GM18526 (cell line): ENCODE data around the gene ADRM1.

Source experiments
- POLR2A ChIP-seq: IDR thresholded peaks from 3 replicates; pipeline ENCODE4 v1.6.1; 2011; ENCODE audit not compliant: insufficient read length; ENCODE audit errors: extremely low read depth

ADRM1 gene

DNA sequence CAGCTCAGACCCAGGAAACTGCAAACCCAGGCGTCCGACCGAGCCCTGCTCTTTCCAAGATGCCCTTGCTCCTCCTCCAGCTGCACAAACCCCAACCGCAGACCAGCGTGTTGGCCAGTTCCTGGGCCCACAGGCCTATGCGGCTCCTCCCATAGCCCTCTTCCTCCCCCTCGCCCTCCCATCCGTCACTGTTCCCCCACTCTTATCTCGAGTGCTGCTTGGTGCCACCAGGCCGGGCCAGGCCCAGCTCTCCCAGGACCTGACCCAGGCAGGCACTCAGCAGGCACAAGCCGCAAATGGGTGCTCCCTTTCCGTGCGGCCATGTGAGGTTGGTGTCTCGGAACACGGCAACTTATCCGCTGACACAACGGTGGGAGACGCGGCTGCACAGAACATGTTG lies 28.6 kb downstream of the ADRM1 start:
- TF ChIP-seq POLR2A = no peak

DNA sequence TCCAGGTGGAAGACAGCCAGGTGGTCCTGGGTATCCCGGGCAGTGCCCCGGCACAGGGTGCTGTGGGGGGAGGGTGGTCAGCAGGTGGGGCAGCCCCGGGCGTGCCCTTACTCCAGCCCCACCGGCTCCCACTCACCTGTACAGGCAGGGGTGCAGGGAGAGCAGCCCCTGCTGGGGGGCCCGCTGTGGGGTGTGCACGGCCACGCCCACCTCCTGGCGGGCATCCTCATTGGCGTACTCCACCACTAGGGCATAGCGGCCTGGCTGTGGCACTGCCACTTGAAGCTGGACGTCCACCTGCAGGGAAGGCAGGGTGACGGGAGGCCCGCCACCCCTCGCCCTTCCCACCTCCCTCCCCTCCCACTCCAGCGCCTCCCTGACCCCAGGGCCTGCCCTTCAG lies 29.6 kb downstream of the ADRM1 start:
- no peak for TF ChIP-seq POLR2A

DNA sequence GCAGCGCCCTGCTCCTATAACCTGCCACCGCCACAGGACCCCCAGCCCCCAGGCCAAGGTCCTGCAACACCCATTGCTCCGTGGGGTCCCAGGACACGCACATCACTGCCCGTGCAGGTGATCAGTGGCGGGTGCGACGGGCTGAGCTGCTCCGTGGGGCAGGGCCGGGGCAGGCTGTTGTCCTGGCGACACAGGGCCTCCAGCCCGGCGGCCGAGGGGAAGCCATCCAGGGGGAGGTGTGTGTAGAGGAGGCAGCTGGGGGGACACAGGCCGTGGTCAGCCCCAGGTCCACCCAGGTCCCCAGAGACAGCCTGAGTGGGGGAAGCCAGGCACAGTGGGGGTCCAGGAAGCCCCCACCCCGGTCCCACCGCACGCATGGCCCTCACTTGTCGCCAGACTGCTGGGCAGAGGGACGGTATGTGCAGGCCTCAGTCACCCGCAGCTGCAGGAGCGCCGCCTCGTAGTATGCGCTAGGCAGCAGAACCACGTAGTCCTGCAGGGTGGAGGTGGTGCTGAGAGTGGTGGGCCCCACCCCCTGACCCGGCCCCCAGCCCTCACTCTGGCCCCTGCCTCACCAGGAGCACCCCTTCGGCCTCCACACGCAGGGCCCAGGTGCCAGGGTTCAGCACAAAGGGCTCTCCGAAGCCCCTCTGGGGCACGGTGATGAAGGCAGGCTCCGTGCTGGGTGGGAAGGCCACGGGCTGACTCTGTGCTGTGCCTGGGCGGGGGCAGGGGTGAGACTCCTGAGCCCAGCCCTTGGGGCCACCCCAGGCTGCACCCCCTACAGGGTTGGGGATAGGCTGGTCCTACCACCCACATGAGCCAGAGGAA lies 30.4 kb downstream of the ADRM1 start:
- TF ChIP-seq POLR2A = no peak

DNA sequence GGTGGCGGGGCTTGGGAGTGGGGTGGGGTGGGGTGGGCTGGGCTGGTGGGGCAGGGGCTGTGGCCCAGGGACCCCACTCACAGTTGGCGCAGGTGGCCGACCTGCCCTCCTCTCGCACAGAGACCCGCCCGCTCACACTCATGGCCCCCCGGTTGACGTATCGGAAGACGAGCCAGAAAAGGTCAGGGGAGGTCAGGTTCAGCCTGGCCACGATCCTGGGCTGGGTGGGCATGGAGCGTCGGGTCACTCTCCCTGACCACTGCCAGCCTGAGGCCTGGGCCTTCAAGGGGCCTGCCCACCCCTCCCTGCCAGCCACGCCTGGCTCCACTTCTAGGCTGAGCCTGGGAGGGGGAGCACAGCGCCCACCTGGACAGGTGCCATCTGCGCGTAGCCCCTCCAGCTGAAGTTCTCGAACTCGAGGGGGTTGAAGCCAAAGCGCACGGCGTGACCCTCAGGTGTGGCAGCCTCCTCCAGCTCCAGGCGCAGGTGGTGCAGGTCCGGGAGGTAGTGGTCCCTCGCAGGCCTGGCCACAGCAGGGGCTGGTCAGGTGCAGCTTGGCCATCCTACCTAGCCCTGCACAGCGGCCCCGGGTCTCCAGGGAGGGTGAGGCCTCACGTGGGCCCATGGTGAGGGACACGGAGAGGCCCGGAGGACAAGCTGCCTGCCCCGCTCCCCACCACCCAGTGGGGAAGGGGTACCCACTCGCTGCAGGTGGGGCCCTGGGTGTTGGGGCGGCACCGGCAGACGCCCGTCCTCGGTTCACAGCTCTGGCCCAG lies 31.2 kb downstream of the ADRM1 start:
- TF ChIP-seq POLR2A = no peak

DNA sequence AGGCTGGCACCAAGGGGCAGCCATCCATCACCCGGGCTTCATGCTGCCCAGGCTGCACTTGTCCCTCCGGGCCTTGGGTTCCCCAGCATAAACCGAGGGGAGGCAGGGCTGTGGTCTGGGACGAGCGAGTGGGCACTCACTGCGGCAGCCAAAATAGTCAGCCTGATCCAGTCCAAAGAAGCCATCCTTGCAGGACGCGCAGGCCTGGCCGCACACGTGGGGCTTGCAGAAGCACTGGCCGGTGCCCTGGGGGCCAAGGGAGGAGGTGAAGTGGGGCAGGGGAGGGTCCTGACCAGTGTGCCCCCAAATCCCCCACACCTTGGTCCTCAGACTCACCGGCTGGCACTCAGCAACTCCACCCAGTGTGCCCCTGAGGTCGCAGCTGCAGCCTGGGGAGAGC lies 32.1 kb downstream of the ADRM1 start:
- no peak for TF ChIP-seq POLR2A

DNA sequence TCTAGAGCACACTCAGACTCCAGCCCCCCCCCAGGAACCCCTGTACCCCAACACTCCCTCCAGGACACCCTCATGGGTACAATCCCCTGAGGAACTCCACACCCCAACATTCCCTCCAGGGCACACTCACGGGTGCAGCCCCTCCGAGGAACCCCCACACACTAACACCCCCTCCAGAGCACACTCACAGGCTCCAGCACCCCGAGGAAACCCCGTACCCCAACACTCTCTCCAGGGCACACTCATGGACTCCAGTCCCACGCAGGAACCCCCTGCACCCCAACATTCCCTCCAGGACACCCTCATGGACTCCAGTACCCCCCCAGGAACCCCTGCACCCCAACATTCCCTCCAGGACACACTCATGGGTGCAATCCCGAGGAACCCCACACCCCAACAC lies 32.7 kb downstream of the ADRM1 start:
- TF ChIP-seq POLR2A = no peak

DNA sequence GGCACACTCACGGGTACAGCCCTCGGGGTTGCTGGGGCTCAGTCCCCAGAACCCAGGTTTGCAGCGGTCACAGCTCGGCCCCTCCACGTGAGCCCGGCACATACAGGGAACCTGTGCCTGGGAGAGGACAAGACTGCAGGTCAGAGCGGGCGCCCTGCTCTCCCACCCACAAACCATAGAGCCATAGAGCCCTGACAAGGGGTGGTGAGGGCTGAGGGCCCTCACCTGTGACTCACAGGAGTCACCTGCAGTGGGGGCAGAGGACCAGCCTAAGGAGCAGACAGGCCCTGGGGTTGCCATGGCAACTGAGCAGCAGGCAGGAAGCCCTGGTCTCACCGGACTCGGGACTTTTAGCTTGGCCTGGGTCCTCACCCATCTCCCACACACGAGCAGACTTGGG lies 33.5 kb downstream of the ADRM1 start:
- no peak for TF ChIP-seq POLR2A

DNA sequence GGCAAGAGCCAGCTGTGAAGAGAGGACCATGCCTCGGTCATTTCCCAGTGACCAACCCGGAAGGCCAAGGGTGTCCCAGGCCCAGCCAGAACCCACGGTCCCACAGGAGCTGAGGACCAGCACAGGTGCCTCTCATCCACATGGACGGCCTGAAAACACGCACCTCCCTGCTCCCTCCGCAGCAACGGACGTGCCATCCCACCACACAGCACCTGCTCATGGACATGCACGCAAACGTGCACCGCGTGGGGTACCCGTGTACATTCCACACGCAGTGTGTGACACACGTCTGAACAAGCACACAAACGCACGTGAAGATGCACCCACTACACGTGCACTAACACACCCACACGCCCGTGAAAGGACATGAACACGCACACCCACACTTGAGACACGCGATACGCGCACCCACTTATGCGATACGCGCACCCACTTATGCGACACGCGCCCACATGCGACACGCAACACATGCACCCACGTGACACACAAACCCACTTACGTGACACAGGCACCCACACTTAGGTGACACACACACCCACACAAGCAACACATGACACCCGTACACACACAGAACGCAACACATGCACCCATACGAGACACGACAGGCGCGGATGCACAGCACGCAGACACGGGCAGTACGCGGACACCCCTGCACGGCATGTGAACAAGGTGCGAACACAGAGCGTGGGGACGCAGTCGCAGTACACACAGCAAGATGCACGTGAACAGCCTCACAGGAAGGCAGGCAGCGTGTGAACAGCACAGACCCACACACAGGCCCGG lies 34.2 kb downstream of the ADRM1 start:
- TF ChIP-seq POLR2A = no peak

DNA sequence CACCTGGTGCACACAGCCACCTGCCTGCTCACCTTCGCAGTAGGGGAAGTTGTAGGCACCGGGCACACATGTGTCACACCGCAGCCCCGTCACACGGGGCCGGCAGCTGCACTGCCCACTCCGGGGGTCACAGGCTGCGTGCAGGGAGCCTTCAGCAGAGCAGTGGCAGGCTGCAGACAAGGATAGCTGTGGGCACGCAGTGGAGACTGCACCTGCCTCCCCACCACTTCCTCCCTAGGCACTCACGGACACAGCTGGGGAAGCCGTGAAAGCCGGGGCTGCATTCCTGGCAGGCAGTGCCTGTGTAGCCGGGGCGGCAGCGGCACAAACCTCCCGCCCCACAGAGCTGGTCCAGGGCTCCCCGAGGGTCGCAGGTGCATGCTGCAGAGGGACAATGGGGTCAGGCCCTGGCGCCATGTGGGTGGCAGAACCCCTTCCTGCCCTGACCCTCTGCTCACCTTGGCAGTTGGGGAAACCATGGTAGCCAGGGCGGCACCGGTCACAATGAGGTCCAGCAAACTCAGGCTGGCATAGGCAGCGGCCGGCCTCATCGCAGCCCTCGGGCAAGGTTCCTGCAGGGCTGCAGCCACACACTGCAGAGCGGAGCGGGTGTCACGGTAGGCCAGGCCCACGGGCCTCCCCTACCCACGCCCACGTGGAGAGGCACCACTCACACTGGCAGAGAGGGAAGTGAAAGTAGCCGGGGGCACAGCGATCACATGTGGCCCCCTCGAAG lies 34.9 kb downstream of the ADRM1 start:
- TF ChIP-seq POLR2A = peak; percentile 28

DNA sequence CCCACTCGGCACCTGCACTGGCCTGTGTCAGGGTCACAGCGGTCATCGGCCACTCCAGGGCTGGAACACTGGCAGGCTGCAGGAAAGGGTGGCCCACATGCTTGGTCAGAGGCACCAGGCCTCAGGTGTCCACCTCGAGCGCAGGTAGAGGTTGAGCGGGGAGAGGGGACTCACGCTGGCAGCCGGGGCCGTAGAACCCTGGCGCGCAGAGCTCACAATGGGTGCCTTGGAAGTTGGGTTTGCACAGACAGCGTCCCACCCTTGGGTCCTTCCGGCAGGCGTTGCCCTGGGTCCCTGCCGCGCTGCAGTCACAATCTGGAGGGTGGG lies 35.5 kb downstream of the ADRM1 start:
- TF ChIP-seq POLR2A = no peak

DNA sequence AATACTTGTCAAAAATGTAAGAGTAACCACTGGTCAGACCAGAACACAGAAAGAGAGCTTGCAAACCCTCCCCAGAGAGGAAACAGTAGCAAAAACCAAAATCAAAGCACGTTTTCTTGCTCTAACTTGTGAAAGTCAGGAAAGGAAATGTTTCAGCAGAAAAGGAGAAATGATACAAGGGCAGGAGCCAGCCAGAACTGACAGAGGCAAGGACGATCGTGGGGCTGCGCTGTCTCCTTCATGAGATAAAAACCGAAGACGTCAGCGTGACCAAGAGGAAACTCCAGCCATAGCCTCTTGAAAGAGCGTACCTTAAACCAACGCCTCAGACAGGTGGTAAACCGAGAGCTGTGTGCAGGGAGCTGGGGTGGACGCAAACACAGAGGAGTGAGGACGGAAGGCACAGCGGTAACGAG lies 36.9 kb downstream of the ADRM1 start:
- TF ChIP-seq POLR2A = peak; percentile 22

DNA sequence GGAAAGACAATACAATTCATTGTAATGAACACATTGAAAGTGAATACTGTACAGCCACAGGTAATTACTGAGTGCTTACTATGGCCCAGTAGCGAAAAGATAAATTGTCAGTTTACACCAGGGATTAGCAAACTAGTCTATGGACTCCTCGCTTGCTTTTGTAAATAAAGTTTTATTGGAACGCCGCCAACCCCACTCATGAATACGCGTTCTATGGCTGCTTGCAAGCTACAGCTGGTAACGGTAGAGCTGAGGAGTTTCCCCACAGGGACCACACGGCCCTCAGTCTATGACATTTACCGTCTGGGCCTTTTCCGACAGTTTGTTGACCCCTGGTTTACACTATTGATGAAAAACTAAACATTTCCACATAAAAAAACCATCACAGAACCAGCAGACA lies 40.1 kb downstream of the ADRM1 start:
- no peak for TF ChIP-seq POLR2A

DNA sequence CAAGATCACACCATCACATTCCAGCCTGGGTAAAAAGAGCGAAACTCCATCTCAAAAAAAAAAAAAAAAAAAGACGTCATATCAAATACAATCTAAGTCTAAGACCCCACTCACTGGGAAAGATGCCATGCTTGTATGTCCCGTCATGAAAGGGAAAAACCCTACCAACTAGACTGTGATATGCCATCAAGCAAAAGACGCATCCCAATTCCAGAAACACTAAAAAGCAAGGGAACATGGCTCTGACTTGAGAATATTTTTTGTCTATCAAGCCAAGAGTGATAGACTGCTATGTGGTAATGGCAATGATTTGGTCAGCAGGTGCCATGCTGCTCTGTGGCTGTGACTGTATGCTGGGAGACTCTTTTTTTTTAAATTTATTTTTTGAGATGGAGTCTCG lies 41.3 kb downstream of the ADRM1 start:
- no peak for TF ChIP-seq POLR2A

DNA sequence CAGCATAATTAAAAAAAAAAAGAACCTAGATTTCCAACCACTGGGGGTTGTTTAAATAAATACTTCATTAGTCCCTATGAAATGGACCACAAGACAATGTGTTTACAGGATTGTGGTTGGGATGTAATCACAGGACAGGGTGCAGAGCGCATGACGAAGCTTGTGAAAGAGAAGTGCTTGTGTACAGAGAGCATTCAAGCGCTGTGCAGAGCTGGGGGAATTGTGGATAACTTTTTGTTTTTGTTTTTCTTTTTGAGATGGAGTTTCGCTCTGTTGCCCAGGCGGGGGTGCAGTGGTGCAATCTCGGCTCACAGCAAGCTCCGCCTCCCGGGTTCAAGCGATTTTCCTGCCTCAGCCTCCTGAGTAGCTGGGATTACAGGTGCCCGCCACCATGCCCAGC lies 42.0 kb downstream of the ADRM1 start:
- TF ChIP-seq POLR2A = no peak

DNA sequence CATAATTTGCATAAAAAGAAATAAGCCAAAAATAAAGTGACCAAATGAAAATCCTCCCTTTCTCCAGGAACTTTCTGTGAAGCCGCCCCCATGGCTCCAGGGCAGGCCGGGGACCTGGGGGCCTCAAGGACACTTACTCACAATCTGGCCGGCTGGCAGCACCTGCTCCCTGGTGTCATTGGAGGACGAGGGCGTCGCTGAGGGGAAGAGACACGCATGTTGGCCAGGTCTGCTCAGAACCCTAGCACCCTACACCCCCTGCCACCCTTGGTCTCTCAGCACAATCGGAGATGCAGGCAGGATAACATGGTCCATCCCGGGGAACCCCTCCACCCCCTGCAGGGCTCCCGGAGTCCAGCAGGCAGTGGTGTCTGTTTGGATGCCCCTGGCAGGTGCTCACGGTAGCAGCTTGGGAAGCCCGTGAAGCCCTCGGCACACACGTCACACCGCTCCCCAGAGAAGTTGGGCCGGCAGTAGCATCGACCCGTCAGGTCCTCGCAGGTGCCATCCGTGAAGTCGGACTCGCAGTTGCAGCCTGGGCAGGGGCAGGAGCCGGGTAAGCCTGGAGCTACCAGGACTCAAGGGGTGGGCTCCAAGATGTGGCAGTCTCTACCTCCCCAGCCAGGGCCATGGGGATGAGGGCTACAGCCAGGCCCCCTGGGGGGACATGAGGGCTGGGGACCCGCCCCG lies 43.0 kb downstream of the ADRM1 start:
- no peak for TF ChIP-seq POLR2A
